HG02973 (cell line): Measurements from ENCODE around the gene MRPS25.
"Not testable (repeated sequence)": the region's sequence is repeated elsewhere in the genome, so short reads cannot be mapped to it uniquely, and the experiment has no call there.

Source experiments
- ATAC-seq: cut with Tn5 transposase; IDR thresholded peaks from one replicate; pipeline ENCODE4 v1.9.1; 2021; ENCODE audit warnings: moderate library complexity; ENCODE audit not compliant: unreplicated experiment

Gene MRPS25

GRCh38 chr3:15044326-15044725 lies 20.8 kb downstream of the MRPS25 start:
- ATAC-seq: no peak

GRCh38 chr3:15043408-15044171 lies 21.5 kb downstream of the MRPS25 start:
- no peak for ATAC-seq

GRCh38 chr3:15042936-15043335 lies 22.2 kb downstream of the MRPS25 start:
- no peak for ATAC-seq

- no peak for ATAC-seq
These were observed 23.2 kb downstream of the MRPS25 start for GRCh38 chr3:15041950-15042349.

GRCh38 chr3:15040844-15041243 lies 24.3 kb downstream of the MRPS25 start:
- ATAC-seq: no peak

- ATAC-seq: no peak
These were observed 26.8 kb downstream of the MRPS25 start for GRCh38 chr3:15038306-15038705.

GRCh38 chr3:15033103-15033502 lies 32.0 kb downstream of the MRPS25 start:
- ATAC-seq: no peak

- ATAC-seq: no peak
These were observed 32.5 kb downstream of the MRPS25 start for GRCh38 chr3:15032650-15033049.

GRCh38 chr3:15029625-15030024 lies 35.5 kb downstream of the MRPS25 start:
- ATAC-seq: no peak

- ATAC-seq: no peak
These were observed 41.4 kb downstream of the MRPS25 start for GRCh38 chr3:15023719-15024118.

GRCh38 chr3:15023249-15023648 lies 41.9 kb downstream of the MRPS25 start:
- ATAC-seq: no peak

GRCh38 chr3:15017191-15017590 lies 47.9 kb downstream of the MRPS25 start:
- ATAC-seq: no peak

- ATAC-seq: no peak
These were observed 49.7 kb downstream of the MRPS25 start for GRCh38 chr3:15015456-15015855.

GRCh38 chr3:15014606-15015328 lies 50.3 kb downstream of the MRPS25 start:
- no peak for ATAC-seq

- no peak for ATAC-seq
These were observed 53.9 kb downstream of the MRPS25 start for GRCh38 chr3:15011174-15011573.

- no peak for ATAC-seq
These were observed 54.5 kb downstream of the MRPS25 start for GRCh38 chr3:15010664-15011063.

- no peak for ATAC-seq
These were observed 55.9 kb downstream of the MRPS25 start for GRCh38 chr3:15009167-15009566.

GRCh38 chr3:15007681-15008141 lies 57.4 kb downstream of the MRPS25 start:
- ATAC-seq: no peak

- ATAC-seq: not testable (repeated sequence)
These were observed 65.9 kb downstream of the MRPS25 start for GRCh38 chr3:14999182-14999581.
